VCaP (cell line): Measurements from ENCODE around the gene BPIFB4.

Experiments used
- H3K27ac ChIP-seq: fragments of 450-650 bp; 2 replicates; pipeline ENCODE4 v1.5.1; 2017
- TF ChIP-seq, protein P1 (sequence below): fragments of 450-650 bp; conservative IDR thresholded peaks from 2 replicates; pipeline ENCODE4 v1.5.1; 2017; ENCODE audit warnings: mild to moderate bottlenecking, moderate library complexity

The BPIFB4 gene

DNA sequence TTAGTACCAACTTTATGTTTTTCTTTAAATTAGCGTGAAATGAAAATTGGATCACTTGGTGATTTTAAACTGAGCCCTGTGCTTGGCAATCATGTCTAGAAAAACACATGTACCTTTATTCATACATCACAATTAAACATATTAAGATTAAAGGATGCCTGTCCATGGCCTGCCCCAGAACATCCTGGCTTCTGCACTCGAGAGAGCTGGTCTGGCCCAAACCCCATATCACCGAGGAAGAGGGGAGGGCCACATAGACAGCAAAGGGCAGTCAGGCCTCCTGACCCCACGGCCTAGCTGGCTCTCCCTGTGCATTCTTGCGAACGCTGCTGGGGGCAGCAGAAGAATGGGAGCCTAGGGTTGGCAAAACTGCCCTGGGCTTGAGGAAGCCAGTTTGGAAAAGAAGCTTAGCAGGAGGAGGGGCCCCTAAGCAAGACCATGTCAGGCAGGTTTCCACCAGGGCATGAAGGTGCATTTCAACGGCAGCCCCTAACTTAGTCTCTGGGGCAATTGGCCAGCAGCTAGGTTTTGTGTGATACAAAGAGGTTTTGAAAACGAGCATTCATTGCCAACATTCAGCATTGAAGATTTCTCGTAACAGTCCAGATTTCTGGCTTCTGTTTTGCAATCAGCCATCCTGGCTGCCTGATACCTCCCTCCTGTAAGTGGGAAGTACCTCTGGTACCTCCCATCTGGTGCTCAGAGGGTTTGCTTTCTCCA, 17.2 kb upstream of the BPIFB4 start:
- TF ChIP-seq, protein P1, sequence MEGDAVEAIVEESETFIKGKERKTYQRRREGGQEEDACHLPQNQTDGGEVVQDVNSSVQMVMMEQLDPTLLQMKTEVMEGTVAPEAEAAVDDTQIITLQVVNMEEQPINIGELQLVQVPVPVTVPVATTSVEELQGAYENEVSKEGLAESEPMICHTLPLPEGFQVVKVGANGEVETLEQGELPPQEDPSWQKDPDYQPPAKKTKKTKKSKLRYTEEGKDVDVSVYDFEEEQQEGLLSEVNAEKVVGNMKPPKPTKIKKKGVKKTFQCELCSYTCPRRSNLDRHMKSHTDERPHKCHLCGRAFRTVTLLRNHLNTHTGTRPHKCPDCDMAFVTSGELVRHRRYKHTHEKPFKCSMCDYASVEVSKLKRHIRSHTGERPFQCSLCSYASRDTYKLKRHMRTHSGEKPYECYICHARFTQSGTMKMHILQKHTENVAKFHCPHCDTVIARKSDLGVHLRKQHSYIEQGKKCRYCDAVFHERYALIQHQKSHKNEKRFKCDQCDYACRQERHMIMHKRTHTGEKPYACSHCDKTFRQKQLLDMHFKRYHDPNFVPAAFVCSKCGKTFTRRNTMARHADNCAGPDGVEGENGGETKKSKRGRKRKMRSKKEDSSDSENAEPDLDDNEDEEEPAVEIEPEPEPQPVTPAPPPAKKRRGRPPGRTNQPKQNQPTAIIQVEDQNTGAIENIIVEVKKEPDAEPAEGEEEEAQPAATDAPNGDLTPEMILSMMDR, result no peak
- no peak overlapping the region for H3K27ac ChIP-seq

DNA sequence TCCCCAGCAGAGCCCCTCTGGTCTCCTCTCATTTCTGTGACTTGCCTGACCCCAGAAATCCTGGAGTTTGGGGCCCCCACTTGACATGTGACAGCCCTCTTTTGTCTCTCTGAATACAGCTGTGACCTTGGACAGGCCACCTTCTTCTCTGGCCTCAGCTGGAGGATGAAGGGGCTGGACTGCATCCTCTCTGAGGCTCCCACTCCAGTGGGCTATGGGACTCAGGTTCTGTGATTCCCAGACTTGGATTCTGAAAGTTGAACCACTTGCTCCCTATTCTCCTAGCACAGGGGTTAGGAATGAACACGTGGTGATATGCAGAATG, 16.7 kb upstream of the BPIFB4 start:
- TF ChIP-seq, protein P1, result no peak
- H3K27ac ChIP-seq, result no peak overlapping the region

DNA sequence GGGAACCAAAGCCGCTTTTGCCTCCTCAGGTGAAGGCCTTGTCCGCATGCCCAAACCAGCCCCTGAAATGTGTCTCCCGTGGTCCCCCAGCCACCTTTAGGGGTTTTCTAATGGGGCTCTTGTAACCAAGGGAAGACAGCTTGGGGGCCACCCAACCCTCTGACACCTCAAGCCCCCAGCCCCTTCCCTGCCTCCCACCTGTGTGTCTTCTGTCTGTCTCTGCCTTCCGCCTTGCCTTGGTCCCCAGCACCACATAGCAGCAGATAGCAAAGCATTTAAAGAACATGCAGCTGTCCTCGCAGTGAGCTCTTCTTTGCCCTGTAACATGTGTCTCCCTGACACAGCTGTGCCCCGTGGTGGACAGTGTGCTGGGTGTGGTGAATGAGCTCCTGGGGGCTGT, 16.2 kb upstream of the BPIFB4 start:
- H3K27ac ChIP-seq, result no peak overlapping the region

DNA sequence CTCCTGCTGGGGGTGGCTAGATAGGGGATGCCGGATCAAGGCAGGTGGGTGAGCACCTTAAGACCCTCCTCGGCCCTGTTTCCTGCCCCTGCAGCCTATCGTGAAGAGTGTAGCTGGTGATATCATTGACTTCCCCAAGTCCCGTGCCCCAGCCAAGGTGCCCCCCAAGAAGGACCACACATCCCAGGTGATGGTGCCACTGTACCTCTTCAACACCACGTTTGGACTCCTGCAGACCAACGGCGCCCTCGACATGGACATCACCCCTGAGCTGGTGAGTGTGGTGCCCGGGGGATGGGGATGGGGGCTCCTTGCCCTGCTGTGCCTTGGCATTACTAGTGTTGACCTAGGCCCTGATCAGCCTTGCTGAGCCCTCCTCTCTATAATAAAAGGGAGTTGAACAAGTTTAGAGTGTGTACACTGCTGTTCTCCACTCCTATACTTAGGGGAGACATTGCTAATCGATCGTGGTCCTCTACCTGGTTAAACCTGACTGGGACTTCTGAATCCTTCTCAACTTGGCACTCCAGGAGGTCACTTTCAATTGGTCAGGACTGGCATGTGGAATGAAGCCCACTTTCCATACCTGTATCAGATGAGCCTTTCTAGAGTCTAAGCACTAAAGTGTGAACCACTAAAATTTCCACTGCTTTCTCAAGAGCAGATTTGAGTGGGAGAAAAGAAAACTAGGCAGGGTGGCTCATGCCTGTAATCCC, 14.7 kb upstream of the BPIFB4 start:
- TF ChIP-seq, protein P1, result no peak
- no peak overlapping the region for H3K27ac ChIP-seq

More for the DNA sequence above, 16.2 kb upstream of the BPIFB4 start:
- TF ChIP-seq, protein P1, result no peak

DNA sequence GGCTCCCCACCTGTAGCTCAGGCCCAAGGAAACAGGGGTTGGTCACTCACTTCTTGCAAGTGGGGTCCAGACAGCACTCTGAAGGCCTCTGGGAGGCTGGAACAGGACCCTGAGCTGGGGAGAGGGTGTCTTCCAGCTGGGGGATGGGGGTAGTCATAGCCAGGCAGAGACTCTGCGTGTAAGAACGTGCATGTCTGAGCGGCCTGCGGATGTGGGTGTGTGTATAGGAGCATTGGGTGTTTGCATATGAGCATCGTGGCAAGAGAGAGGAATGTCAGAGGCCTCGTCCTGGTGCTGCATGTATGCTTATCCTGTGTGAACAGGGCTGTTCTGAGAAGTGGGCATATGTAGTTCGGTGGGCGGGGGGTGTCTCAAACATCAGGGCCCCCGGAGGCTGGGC, 13.7 kb upstream of the BPIFB4 start:
- no peak overlapping the region for H3K27ac ChIP-seq
- TF ChIP-seq, protein P1, result no peak

DNA sequence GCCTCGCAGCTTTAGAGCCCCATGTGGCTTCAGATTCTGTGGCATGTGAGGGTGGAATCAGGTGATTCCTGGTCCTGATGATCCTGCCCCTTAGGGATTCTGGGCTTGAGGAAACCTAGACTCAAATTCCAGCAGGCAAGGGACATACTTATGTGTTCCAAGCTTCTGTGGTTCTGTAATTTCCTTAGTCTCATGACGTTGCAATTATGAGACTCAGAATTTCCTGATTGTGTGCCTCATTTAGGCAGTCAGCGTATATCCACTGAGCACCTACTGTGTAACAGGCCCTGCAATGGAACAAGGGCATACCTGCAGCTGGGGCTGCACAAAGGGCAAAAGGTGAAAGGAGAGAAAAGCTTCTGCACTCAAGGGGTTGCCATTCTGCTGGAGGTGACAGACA, 11.6 kb upstream of the BPIFB4 start:
- TF ChIP-seq, protein P1, result no peak
- no peak overlapping the region for H3K27ac ChIP-seq

DNA sequence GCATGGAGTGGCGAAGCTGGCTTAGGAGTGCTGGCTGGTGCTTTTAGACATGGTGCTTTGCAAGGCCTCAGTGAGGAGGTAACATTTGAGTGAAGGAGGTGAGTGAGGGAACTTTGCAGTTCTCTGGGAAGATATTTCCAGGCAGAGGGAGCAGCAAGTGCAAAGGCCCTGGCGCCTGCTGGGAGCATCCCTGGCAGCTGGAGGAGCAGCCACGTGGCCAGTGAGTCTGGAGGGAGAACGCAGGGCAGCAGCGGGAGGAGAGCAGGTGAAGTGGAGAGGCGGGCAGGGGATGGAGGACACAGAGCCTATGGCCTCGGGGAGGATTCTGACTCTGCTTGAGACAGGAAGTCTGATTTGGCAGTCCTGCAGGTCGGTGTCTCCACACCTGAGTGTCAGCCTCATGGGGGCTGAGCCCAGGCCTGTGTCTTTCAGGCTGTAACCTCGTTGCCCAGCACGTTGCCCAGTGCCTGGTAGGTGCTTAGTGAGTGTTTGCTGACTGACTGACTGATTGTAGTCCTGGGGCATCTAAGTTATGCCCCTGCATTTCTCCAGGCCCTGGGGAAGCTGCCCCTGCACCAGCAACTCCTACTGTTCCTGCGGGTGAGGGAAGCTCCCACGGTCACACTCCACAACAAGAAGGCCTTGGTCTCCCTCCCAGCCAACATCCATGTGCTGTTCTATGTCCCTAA, 11.0 kb upstream of the BPIFB4 start:
- TF ChIP-seq, protein P1, result no peak
- no peak overlapping the region for H3K27ac ChIP-seq
